Tibial nerve (tissue), 4 donors: ENCODE measurements around the gene FBXL15. TPM values are rescaled to one million over a fixed set of nuclear protein-coding genes. Genes with fewer than 3 reads are reported as not detected.

ENCODE experiments used
- DNase-seq, 2 donors: peaks; one replicate each; pipeline ENCODE4 v3.0.0-alpha.2; 2019; ENCODE audit warnings: low spot score in 2 of 2
- H3K27ac ChIP-seq, 4 donors: fragments of 200-600 bp; sonication (generic) in 3 of 4; one replicate each; pipeline ENCODE4 v1.5.1; 2017 to 2019; ENCODE audit warnings: mild to moderate bottlenecking in 1 of 4
- H3K27me3 ChIP-seq, 2 donors: fragments of 200-600 bp; sonication (generic) in 1 of 2; one replicate each; pipeline versions ENCODE4 v1.5.1 to v1.6.0; 2017 to 2019
- H3K36me3 ChIP-seq, 3 donors: fragments of 200-600 bp; sonication (generic); one replicate each; pipeline ENCODE4 v1.5.1; 2018 to 2019
- H3K4me1 ChIP-seq, 4 donors: fragments of 200-600 bp; sonication (generic) in 3 of 4; one replicate each; pipeline ENCODE4 v1.5.1; 2017 to 2019
- H3K4me3 ChIP-seq, 4 donors: fragments of 200-600 bp; sonication (generic) in 3 of 4; one replicate each; pipeline ENCODE4 v1.5.1; 2017 to 2019; ENCODE audit warnings: mild to moderate bottlenecking in 1 of 4, moderate library complexity in 1 of 4
- H3K9me3 ChIP-seq, 4 donors: fragments of 200-600 bp; sonication (generic) in 3 of 4; one replicate each; pipeline ENCODE4 v1.5.1; 2017 to 2019
- CTCF ChIP-seq, 5 experiments: fragments of 200-600 bp in 3 of 5; fragments of 450-650 bp in 2 of 5; sonication (generic) in 3 of 5; IDR thresholded peaks; one replicate each; pipeline ENCODE4 v1.5.1; 2016 to 2019; ENCODE audit warnings: antibody characterized with exemption in 5 of 5, mild to moderate bottlenecking in 3 of 5, moderate library complexity in 2 of 5
- EP300 ChIP-seq, 2 donors: sonication (generic); formaldehyde crosslinking; IDR thresholded peaks; one replicate each; pipeline ENCODE4 v1.6.1; 2017; ENCODE audit warnings: antibody characterized with exemption in 2 of 2, mild to moderate bottlenecking in 1 of 2
- POLR2A ChIP-seq, 2 donors: fragments of 450-650 bp; IDR thresholded peaks; one replicate each; pipeline ENCODE4 v1.6.1; 2017; ENCODE audit warnings: antibody characterized with exemption in 2 of 2, mild to moderate bottlenecking in 2 of 2, moderate library complexity in 2 of 2
- WGBS, 2 donors: methylation state at CpG; one replicate each; pipeline ENCODE4 v1.1.5; 2018; 5-methylcytosine and 5-hydroxymethylcytosine counted together
- small RNA-seq: library from RNA; depleted of rRNA; stranded (forward); fragments of <200 nt; gene quantifications from one replicate; pipeline ENCODE3, GENCODE V24; 2016
- total RNA-seq, 4 donors: library from RNA; depleted of rRNA; stranded (reverse); fragments of >200 nt; gene quantifications; one replicate each; pipeline ENCODE4 v1.1.0, GENCODE V29; 2016

The FBXL15 gene
- total RNA-seq, 4 donors from 2014 or later, result 25.8 to 51.1 (median 46.2) TPM

DNA sequence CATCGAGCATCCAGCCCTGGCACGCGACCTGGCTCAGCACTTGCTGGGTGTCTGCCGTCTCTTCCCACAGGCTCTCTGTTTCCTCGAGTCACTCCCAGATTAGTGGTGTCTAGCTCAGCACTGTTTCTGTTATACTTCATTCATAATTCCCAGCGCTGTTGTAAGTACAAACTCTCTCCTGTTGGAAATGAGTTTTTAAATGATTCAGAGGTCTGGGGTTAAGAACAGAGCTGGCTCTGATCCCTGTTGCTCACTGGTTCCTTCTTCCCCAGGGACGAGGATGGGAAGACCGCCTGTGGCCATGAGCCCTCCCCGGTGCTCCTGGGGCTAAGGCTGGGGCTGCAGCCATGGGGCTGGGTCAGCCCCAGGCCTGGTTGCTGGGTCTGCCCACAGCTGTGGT, 48.0 kb downstream of the FBXL15 start:
- no peak for DNase-seq
- Histone ChIP-seq H3K36me3 (peaks cover 0 to 30% (median 0%) of the 10 kb centered on the region in 3 donors), H3K9me3 (no peaks in the 10 kb centered on the region), H3K4me1 (peaks cover 0 to 8% (median 3%) of the 10 kb centered on the region in 4 donors), H3K27ac (no peak overlapping the region), H3K4me3 (no peak overlapping the region), H3K27me3 (no peaks in the 10 kb centered on the region)
- TF ChIP-seq CTCF (IDR thresholded peaks at IDR 0.05), result no peak
- TF ChIP-seq EP300 (IDR thresholded peaks at IDR 0.05), result no peak
- TF ChIP-seq POLR2A (IDR thresholded peaks at IDR 0.05), result no peak
- WGBS, 2 donors, result 35 to 37% methylated on average over 9 of the region's 9 CpGs

- no peak for DNase-seq
- WGBS, 2 donors, result 92 to 94% methylated on average over 24 to 34 of the region's 36 CpGs
- H3K27ac ChIP-seq, result no peak overlapping the region
These were observed 50.2 kb downstream of the FBXL15 start for GRCh38 chr10:102470579-102471546.

More at GRCh38 chr10:102470579-102471546, 50.2 kb downstream of the FBXL15 start:
- H3K4me3 ChIP-seq, result no peak overlapping the region
- no peak for TF ChIP-seq CTCF (IDR thresholded peaks at IDR 0.05)
- TF ChIP-seq EP300 (IDR thresholded peaks at IDR 0.05), result no peak
- TF ChIP-seq POLR2A (IDR thresholded peaks at IDR 0.05), result no peak
- peaks cover 0 to 8% (median 3%) of the 10 kb centered on the region in 4 donors for H3K4me1 ChIP-seq
- H3K36me3 ChIP-seq, result peaks cover 0 to 42% (median 0%) of the 10 kb centered on the region in 3 donors
- H3K27me3 ChIP-seq, result no peaks in the 10 kb centered on the region
- H3K9me3 ChIP-seq, result no peaks in the 10 kb centered on the region

Small RNA genes lying within 50 kb of the gene (small RNA-seq; reads per million reads assigned to genes)
- 319 reads per million, percentile 97 among the genes with 10 or more reads in this experiment for gene MIR146B

Other genes starting within 250 kb of the FBXL15 start
- gene ELOVL3, start 194.5 kb upstream of the FBXL15 start, total RNA-seq, result not detected
- not detected for gene PITX3, start 179.3 kb upstream of the FBXL15 start, total RNA-seq
- gene GBF1, start 175.3 kb upstream of the FBXL15 start, total RNA-seq, result 10 to 100 TPM; 31.0 to 38.0 (median 36.1) TPM
- gene NFKB2, start 25.1 kb upstream of the FBXL15 start, total RNA-seq, result 10 to 100 TPM; 19.3 to 49.2 (median 31.8) TPM
- gene PSD, start 2.1 kb upstream of the FBXL15 start, total RNA-seq, result 1 to 10 TPM in 1 of 4 donors, under 1 TPM in 3; 0.30 to 1.1 (median 0.70) TPM
- 100 to 1,000 TPM in 3 of 4 donors, 10 to 100 TPM in 1; 86.4 to 195 (median 131) TPM for gene CUEDC2, start 11.7 kb downstream of the FBXL15 start, total RNA-seq
- gene C10orf95, start 30.7 kb downstream of the FBXL15 start, total RNA-seq, result 1 to 10 TPM in 1 of 4 donors, not detected in 3; 1.4 TPM
- gene ACTR1A, start 81.9 kb downstream of the FBXL15 start, total RNA-seq, result 100 to 1,000 TPM in 2 of 4 donors, 10 to 100 TPM in 2; 85.5 to 114 (median 105) TPM
- 10 to 100 TPM in 3 of 4 donors, 1 to 10 TPM in 1; 9.8 to 17.1 (median 14.2) TPM for gene SUFU, start 83.1 kb downstream of the FBXL15 start, total RNA-seq
- 100 to 1,000 TPM; 156 to 206 (median 157) TPM for gene TRIM8, start 223.6 kb downstream of the FBXL15 start, total RNA-seq